OCI-LY1 (cell line): ENCODE data around the gene ARHGEF5.

Source experiments
- EZH2 ChIP-seq: fragments of 200-600 bp; sonication (generic), shearing (Covaris generic); IDR thresholded peaks from 2 replicates; pipeline ENCODE4 v1.8.0; 2017; ENCODE audit warnings: borderline replicate concordance, mixed run types, mild to moderate bottlenecking, antibody characterized with exemption, low read length, moderate library complexity, mixed read lengths
- TF ChIP-seq, protein P1 (sequence below): fragments of 200-600 bp; sonication (generic), shearing (Covaris generic); IDR thresholded peaks from 2 replicates; pipeline ENCODE4 v1.5.1; 2017; ENCODE audit warnings: mild to moderate bottlenecking, antibody characterized with exemption, low read length, moderate library complexity, mixed read lengths

DNA sequence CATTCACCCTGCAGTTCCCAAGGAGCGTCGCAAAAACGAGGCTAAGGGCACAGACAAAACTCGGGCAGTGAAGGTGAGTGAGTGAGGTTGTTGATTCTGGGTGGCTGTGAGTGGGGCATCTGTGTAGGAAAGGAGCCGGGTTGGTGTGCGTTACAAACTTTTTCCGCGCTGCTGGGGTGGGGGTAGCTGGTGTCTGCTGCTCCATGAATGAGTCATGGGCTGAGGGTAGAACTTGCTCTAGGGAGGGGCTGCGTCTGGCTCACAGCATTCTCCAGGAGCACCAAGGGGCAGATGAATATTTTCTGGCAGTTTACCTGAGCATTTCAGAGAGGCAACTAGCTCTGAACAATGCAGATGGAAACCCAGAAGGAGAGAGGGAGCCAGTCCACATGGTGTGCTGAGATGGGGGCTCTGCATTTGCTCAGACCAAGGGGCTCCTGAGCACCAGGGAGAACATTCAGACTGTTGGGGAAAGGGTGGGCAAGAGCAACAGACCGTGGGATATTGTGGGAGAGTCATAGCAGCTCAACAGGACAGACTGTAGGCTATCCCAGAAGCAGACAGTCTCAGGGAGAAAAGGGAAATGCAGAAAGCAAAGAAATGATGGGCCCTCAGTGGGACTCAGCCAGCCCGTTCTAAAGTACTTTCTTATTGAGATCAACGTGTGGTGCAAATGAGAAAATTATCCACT lies 29.5 kb downstream of the ARHGEF5 start:
- TF ChIP-seq, protein P1, sequence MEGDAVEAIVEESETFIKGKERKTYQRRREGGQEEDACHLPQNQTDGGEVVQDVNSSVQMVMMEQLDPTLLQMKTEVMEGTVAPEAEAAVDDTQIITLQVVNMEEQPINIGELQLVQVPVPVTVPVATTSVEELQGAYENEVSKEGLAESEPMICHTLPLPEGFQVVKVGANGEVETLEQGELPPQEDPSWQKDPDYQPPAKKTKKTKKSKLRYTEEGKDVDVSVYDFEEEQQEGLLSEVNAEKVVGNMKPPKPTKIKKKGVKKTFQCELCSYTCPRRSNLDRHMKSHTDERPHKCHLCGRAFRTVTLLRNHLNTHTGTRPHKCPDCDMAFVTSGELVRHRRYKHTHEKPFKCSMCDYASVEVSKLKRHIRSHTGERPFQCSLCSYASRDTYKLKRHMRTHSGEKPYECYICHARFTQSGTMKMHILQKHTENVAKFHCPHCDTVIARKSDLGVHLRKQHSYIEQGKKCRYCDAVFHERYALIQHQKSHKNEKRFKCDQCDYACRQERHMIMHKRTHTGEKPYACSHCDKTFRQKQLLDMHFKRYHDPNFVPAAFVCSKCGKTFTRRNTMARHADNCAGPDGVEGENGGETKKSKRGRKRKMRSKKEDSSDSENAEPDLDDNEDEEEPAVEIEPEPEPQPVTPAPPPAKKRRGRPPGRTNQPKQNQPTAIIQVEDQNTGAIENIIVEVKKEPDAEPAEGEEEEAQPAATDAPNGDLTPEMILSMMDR, result no peak
- no peak for TF ChIP-seq EZH2
